Amygdala (tissue), 56 donors: Measurements from ENCODE around the gene PEX6.
A peak's percentile ranks its signal among the peaks of the same experiment; 100 is the strongest.

ENCODE experiments used
- DNase-seq, 56 donors: peaks; one replicate each; lab custom pipeline; 2025; lab: John Stamatoyannopoulos, UW

The PEX6 gene, protein sequence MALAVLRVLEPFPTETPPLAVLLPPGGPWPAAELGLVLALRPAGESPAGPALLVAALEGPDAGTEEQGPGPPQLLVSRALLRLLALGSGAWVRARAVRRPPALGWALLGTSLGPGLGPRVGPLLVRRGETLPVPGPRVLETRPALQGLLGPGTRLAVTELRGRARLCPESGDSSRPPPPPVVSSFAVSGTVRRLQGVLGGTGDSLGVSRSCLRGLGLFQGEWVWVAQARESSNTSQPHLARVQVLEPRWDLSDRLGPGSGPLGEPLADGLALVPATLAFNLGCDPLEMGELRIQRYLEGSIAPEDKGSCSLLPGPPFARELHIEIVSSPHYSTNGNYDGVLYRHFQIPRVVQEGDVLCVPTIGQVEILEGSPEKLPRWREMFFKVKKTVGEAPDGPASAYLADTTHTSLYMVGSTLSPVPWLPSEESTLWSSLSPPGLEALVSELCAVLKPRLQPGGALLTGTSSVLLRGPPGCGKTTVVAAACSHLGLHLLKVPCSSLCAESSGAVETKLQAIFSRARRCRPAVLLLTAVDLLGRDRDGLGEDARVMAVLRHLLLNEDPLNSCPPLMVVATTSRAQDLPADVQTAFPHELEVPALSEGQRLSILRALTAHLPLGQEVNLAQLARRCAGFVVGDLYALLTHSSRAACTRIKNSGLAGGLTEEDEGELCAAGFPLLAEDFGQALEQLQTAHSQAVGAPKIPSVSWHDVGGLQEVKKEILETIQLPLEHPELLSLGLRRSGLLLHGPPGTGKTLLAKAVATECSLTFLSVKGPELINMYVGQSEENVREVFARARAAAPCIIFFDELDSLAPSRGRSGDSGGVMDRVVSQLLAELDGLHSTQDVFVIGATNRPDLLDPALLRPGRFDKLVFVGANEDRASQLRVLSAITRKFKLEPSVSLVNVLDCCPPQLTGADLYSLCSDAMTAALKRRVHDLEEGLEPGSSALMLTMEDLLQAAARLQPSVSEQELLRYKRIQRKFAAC

DNA sequence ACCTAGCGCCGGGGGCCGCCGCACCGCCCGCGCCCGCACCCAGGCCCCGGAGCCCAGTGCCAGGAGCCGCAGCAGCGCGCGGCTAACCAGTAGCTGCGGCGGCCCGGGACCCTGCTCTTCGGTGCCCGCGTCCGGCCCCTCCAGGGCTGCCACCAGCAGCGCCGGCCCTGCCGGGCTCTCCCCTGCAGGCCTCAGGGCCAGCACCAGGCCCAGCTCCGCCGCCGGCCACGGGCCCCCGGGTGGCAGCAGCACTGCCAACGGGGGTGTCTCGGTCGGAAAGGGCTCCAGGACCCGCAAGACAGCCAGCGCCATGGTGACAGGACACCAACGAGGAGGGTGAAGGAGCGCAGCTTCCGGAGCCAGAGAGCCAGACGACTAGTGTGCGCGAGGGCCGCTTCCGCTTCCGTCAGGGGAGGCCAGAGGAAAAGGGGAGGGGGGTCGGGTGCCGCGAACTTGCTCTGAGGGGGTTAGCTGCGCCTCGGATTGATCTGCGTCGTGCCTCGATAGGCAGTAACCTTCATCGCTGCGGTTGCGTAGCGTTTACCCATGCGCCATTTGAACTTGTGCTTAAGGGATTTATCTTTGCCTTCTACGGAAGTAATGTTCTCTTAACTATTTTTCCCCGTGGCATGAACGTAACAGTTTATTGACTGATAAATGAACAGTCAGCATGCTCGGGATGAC lies at the start of gene PEX6:
Gene PEX6 (minus strand): TSS at position 343 of the 684 bp plus-strand sequence. CDS start 31 bp downstream, at position 312.
- DNase-seq: peak; percentile 35 to 89 (median 77)

DNA sequence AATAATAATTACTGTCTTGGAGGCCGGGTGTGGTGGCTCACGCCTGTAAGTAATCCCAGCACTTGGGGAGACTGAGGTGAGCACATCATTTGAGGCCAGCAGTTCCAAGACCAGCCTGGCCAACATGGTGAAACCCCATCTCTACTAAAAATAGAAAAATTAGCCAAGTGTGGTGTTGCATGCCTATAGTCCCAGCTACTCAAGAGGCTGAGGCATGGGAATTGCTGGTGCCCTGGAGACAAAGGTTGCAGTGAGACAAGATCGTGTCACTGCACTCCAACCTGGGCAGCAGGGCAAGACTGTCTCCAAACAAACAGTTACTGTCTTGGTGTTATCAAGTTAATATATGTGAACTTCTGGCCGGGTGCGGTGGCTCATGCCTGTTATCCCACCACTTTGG lies 47.4 kb upstream of the PEX6 start:
- no peak for DNase-seq

DNA sequence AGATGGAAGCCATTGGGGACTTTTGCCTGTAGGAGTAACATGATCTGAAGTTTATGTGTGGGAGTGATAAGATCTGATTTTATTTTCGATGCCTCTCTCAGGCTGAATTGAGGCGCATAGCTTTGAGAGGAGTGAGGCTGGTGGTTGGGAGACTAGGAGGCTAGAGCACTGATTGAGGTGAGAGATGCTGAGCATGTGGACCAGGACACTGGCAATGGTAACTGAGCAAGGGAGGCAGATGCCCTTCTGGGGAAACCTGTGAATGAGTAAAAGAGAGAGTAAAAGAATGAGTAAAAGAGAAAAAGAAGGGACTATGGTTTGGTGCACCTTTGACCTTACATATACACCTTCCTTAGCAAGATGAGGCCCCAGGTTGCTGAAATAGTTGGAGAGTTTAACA lies 45.5 kb upstream of the PEX6 start:
- no peak for DNase-seq

DNA sequence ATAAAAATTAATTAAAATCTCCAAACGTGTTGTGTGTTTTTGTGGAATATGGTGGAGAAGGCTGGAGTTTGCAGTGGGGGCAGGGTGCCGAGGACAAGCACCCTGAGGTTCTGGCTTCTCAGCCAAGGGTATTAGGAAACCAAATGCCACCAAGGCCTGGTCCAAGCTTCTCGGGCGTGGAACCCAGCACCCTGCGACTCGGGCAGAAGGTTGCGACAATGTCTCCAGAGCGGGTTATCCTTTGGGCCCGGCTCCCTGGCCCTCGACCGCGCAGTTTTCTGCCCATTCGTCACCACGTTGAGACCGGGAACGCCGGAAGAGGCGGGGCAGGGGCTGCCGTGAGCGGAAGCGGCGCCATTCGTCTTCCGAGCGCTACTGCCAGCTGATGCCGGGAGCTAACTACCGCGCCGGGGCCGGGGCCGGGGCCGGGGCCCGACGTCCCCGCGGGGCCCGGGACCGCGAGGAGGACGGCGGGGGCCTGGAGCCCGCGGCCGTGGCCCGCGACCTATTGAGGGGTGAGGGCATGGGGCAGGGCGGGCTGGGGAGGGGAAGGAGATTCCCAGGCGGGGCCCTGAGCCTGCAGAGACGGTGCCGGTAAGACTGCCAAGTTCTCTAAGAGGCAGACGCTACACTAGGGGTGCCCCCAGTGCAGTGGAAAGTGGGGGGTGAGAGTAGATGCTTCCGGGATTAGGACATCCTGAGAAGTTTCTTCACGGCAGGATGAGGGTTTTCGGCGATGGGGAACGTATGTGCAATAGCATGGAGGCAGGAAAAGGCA lies 42.5 kb upstream of the PEX6 start, which contains the start of gene RRP36:
Gene RRP36 (plus strand): TSS at position 354 of the 778 bp plus-strand sequence. CDS start 32 bp downstream, at position 386.
- peak in 55 of 56 donors; percentile 25 to 87 (median 64) for DNase-seq

DNA sequence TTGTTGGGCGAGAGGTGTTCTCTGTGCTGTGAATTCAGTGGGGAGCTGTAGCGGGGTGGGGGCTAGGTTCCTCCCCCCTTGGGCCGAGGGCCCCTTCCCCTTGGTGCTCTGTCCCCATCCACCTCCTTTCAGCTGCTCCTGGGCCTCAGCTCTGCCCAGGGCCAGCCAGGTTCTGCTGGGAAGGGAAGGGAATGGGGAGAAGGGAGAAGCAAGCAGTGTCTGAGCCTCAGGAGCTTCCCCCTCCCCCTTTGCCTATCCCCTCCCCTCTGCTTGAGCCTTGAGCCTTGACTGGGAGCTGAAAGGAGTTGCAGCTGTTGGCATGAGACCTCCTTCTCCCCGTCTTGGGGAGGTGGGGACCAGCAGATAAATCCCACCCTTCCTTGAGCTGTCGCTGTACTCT lies 41.9 kb upstream of the PEX6 start:
- no peak for DNase-seq

DNA sequence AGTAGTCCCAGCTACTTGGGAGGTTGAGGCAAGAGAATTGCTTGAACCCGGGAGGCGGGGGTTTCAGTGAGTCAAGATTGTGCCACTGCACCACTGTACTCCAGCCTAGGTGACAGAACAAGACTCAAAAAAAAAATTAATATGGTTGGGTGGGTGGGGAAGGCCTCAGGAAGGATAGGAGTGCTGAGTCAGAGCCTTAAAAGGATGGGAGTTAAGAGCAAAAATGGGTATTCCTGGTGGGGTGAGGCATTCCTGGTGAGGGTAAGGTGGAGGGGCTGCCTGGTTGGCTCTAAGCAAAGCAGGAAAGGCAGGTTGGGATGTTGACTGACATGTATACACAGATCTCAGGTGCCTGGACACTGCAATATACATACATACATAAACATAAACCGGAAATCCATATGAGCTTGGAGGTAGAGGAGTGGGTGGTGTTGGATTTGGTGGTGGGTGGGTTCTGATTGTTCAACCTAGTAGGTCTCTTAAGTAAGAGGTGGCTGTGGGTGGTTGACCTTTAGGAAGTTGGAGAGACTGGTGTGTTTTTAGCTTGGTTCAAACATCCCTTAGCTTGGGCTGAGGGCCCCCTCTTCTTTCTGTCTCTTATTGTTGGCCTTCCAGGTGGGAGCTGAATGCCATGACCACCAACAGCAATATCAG lies 41.2 kb upstream of the PEX6 start:
- no peak for DNase-seq

DNA sequence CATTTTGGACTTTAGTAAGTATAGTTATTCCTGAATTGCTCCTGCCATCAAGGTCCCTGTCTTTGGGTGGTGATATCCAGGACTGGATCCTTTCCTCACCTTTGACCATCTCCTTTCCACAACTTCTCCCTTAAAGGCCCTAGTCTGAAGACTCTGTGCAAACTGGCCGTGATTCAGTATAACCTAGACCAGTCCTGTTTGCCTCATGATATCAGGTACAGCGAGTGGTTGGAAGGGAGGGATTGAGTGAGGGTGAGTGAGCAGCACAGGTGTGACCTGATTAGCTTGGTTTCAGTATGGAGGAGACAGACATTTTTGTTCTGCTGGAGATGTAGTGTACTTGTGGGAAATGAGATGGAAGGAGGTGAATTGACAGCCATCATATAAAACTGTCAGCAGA lies 40.2 kb upstream of the PEX6 start:
- DNase-seq: no peak

DNA sequence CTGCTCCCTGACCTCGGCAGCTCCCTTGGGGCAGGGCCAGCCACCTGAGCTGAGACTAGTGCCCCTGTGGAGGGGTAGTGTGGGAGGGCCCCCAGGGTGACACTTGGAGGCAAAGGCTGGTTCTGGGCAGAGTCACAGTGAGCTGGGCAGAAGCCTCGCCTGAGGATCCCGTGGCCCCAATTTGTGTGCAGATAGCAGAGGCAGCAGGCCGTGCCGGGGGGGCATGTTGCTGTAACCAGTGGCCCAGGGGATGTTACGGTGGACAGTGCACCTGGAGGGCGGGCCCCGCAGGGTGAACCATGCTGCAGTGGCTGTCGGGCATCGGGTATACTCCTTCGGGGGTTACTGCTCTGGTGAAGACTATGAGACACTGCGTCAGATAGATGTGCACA lies 38.0 kb upstream of the PEX6 start:
- no peak for DNase-seq

DNA sequence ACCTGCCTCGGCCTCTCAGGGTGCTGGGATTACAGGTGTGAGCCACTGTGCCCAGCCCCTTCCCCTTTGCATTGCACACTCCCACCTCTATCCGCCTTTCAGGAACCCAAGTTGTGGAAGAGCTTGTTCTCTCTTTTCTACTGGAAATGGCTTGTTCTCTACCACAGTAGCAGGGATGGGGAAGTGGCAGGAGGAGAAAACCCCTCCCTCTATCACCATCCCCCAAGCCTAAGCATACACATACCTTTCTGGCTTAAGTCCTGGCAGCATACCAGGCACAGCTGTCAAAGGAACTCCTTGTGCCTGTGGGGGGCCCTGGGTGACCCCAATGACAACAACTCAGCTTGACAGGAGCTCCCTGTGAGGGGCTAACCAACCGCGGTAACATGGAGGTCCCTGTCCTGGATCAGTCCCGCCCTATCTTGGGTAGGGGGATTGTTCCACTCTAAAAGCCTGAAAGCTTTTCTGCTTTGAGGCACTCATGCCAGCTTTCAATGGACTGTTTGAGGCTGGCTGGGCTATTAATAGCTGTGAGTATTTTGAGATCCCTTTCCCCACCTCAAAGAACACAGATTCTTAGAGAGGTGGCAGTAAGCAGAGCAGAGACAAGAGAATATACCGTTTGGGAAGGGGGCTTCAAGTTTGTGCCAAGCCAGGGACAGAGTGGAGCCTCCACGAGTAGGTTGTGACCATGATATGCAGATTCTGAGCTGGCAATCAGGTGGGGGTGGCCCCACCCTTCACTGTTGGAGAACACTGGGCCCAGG lies 37.4 kb upstream of the PEX6 start:
- DNase-seq: no peak

DNA sequence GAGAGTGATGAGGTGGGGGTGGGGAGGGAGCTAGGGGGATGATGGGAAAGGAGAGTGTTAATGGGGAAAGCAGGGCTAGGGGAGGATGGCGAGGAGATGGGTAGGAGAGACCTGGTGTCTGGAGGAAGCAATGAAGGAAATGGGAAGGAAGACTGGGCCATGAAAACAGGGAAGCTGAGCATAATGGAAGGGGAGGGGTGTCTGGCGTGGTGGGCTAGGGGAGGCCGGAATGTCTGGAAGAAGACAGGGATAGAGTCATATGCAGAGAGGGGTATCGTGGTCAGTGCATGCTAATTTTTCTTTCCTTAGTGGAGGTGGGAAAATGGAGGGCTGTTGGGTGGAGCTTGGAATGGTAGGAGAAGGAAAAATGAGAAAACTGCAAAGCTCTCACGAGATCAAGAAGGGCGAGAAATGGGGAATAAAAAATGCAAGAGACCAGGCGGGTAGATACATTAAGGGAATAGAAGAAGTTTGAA lies 35.5 kb upstream of the PEX6 start:
- no peak for DNase-seq

DNA sequence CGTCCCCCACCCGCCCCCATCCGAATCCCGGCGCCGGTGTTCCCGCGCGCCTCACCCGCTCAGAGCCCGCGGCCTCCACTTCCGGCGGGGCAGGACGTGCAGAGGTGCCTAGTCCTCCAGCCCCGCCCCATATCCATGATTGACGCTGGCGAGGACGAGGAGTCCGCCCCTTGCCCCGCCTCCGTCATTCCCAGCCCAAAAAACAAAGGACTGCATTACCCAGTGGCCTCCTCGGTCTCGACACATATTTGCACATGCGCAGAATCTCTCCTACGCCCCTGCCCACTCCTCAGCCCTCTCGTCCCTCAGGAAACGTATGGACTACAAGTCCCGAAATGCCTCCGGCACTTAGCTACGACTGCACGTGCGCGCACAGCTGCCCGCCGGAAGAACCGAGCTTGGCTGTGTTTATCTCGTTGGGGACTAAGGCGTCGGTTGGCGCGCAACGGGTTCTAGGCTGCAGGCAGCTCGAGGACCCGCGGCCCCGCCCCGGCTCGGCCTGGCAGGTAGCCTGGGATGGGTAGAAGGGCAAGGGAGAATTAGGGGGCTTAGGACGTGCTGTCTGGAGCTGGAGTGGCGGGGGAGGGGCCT lies 35.0 kb upstream of the PEX6 start, which contains the start of the genes KLHDC3 and MEA1:
Gene KLHDC3 (plus strand): TSS at position 407 of the 591 bp plus-strand sequence. CDS start 2,944 bp downstream, outside the sequence.
Gene MEA1 (minus strand): TSS at position 104 of the 591 bp plus-strand sequence. CDS start 133 bp downstream, outside the sequence.
- peak; percentile 69 to 100 (median 99) for DNase-seq

DNA sequence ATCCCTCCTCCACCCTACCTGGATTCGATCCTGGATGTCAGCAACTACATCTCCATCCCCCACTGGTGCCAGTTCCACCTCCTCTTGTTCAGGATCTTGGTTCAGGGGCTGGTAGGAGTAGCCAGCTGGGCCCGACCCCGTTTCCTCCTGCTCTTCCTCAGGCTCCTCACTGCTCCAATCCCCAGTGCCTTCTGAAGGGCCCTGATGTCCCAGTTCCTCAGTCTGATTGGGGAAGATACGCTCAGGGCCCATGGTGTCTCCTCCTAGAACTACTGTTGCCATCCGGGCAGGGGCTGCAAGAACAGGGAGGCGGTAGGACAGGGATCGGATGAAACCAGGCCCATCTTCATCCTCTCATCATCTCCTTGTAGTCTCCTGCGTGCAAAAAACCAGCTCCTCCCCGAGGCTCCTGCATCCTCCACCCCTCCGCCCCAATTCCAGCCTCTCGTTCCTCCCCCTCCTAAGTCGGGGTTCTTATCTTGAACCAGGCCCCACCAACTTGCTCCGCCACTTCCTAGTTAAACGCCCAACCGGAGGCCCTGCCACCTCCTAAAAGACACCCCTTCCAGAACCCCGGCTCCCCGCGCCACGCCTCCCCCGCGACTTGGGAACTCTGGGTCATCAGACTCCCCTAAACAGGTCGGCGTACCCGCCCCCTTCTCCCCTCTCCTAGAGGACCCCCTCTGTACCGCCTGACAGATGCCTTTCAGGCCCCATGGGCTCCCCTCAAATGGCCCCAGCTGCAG lies 34.3 kb upstream of the PEX6 start:
- peak in 16 of 56 donors; percentile 24 to 76 (median 46) for DNase-seq

DNA sequence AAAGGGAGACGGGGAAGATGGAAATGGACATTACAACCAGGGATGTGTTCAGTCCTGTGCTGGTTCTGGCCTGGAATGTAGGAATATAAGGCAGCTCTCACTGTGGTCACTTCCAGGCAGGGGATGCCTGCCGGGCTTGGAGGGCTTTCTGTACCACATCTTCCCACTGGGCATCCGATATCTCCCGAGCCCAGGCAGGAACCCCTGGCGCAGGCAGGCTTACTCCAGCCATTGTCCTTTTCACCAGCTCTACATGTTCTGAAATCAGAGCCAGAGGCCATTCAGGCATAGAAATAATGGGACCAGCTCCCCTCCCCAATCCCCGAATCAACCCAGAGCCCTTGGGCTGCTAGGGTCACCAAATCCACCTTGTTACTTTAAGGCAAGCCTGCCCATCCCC lies 33.4 kb upstream of the PEX6 start:
- DNase-seq: no peak

DNA sequence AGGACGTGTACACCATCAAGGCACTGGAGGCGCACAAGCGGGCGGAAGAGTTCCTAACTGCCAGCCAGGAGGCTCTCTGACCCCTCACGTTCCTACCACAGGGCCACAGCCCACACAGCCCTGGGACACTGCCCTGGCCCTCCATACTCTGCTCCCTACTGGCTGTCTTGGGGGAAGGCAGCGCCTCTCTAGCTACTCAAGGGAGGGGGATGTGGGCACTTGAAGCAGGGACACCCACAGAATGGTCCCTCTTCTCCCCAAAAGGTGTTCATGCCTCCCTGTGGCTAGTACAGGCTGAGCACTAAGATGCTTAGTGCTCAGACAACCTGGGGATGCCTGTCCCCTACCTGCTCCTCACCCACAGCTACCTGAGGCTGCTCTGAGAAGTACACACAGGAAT lies 32.2 kb upstream of the PEX6 start:
- DNase-seq: no peak

DNA sequence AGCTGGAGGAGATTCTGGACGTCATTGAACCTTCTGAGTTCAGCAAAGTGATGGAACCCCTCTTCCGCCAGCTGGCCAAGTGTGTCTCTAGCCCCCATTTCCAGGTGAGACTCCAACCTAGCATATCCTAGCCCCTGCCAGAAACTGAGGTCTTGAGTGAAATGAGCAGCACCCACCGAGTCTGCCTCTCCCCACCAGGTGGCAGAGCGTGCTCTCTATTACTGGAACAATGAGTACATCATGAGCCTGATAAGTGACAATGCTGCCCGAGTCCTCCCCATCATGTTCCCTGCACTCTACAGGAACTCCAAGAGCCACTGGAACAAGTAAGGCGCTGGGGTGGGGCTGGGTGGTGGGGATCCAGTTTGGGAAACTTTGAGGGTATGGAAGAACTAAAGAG lies 30.1 kb upstream of the PEX6 start:
- DNase-seq: peak in 10 of 56 donors; percentile 4 to 32 (median 7)

DNA sequence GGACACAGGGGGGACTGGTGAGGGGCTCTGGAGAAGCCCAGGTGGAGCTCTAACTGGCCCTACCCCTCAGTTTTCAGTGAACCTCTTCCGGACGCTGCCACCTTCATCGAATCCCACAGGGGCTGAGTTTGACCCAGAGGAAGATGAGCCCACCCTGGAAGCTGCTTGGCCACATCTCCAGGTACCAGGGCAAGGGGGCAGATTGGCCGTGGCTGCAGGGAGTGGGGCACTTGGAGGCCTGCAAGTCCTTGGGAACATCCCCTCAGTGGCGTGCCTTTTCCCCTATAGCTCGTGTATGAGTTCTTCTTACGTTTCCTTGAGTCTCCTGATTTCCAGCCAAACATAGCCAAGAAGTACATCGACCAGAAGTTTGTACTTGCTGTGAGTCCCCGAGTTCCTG lies 28.1 kb upstream of the PEX6 start:
- DNase-seq: no peak

DNA sequence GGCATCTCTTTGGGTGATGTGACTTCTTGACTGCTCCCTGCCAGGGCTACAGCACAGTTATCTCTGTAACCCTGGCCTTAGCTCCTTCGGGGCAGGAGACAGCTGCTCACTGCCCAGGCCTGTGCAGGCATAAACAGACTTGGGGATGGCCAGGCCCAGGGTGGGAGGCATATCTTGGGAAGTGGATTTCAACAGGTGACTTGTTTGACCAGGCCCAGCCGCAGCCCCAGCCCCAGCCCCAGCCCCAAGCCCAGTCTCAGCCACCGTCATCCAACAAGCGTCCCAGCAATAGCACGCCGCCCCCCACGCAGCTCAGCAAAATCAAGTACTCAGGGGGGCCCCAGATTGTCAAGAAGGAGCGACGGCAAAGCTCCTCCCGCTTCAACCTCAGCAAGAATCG lies 27.3 kb upstream of the PEX6 start:
- DNase-seq: no peak
